ENCODE results near the gene NT5C2. TPM values are rescaled to one million over a fixed set of nuclear protein-coding genes. Genes with fewer than 3 reads are reported as not detected.

NT5C2 gene
- total and polyA plus RNA-seq, 2 donors (not counting 3 experiments of a cell fraction or from before 2014, with no cell fraction given): 47.2 to 69.9 TPM

DNA sequence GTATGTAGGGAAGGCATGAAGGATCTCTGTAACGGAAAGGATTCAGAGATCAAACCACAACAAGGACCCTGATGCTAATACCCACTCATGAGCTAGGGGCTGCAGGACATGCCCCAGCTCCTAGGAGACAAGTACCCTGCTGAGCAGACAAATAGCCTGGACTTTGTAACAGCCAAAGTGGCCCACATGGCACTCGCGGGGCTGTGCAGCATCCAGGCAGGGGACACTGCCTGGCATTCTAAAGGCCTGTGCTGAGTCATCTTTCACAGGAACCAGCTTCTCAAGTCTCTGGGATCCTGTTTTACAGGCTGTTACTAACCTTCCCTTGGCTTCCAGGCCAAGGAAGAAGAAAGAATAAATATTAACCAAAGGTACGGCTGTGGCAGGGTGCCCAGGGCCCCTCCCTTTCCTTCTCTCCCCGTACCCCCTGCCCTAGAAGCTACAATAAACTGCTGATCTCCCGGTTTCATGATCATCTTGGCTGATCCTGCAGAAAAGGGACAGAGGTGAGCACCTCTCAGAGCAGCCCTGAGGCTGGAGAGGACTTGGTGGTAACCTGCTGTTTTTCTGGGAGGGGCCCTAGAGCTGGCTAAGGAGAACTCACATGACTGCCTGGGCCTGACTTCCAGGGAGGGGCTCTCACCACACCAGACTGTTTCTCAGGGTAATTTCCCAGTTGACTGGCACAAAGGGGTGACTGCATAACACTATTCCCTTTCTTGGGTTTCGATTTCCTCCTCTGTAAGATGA is 48.4 kb upstream of the NT5C2 start:
- peak overlapping the region; percentile 30 for H3K9ac ChIP-seq (replicated peaks; ENCODE audit: extremely low read depth, insufficient read depth, low read length)

More for the DNA sequence above, 48.4 kb upstream of the NT5C2 start:
- DNase-seq (ENCODE audit: low read depth, low spot score): peak; percentile 52
- CTCF ChIA-PET: interaction anchor here (0.8 to 2.3 kb wide), 12 partner anchors 10 to 327 kb away, joined by 3 to 23 read pairs (median 4); partner anchors contain the start of genes CNNM2 and NT5C2
- dilution Hi-C loops (cut with MboI; ENCODE audit: extremely low pct_ligation_motif_present, low sequenced_read_pairs): no loop called here
- intact Hi-C loops (cut with micrococcal nuclease): loop anchor here (1.0 to 5.0 kb wide), 3 partner anchors 10 to 159 kb away; no protein-coding TSS in a partner anchor
- peak; percentile 75 for FAIRE-seq
- H3K9me3 ChIP-seq (replicated peaks; ENCODE audit: control insufficient read depth, insufficient read depth, low read length): no peaks in the 10 kb centered on the region
- BruUV-seq (replicated peaks): no TSS peak
- no peaks in the 10 kb centered on the region for H3K79me2 ChIP-seq (ENCODE audit: control insufficient read depth, insufficient read depth, low read length)
- no peak overlapping the region for H3K4me2 ChIP-seq (ENCODE audit: insufficient read depth, low read length)
- POLR2A ChIA-PET: interaction anchor here (2.4 kb wide), 1 partner anchor 10 kb away, joined by 18 read pairs; no protein-coding TSS in a partner anchor
- H3K4me1 ChIP-seq (ENCODE audit: control insufficient read depth, extremely low read depth, insufficient read depth, low read length): peaks cover 13% of the 10 kb centered on the region
- H3K36me3 ChIP-seq (ENCODE audit: control insufficient read depth in 2 of 2, extremely low read depth in 1 of 2, insufficient read depth in 2 of 2, low read length in 2 of 2): no peaks in the 10 kb centered on the region
- H3K27me3 ChIP-seq (ENCODE audit: control insufficient read depth in 2 of 2, insufficient read depth in 2 of 2, low read length in 2 of 2): no peaks in the 10 kb centered on the region
- H4K20me1 ChIP-seq (replicated peaks; ENCODE audit: control insufficient read depth, extremely low read depth, insufficient read depth, low read length): no peaks in the 10 kb centered on the region
- H3K9me1 ChIP-seq (replicated peaks; ENCODE audit: control insufficient read depth, extremely low read depth, insufficient read depth, low read length): no peaks in the 10 kb centered on the region
- no peak for TF ChIP-seq GATA2 (IDR thresholded peaks at IDR 0.05; ENCODE audit: insufficient read depth, insufficient read length, low read depth, low read length)
- TF ChIP-seq POLR2AphosphoS5 (IDR thresholded peaks at IDR 0.05; ENCODE audit: insufficient read depth, low read depth, low read length): no peak
- TF ChIP-seq MYC (IDR thresholded peaks at IDR 0.05; ENCODE audit: low read depth, low read length): no peak
- TF ChIP-seq JUN (IDR thresholded peaks at IDR 0.05; ENCODE audit: borderline replicate concordance, insufficient read depth, insufficient read length, low read depth): no peak
- no peak for TF ChIP-seq EZH2 (IDR thresholded peaks at IDR 0.05; ENCODE audit: borderline replicate concordance, low read depth, low read length, severe bottlenecking)
- TF ChIP-seq FOS (IDR thresholded peaks at IDR 0.05; ENCODE audit: borderline replicate concordance, insufficient read depth, low read length): peak; percentile 68
- peak; percentile 16 for TF ChIP-seq POLR2A (IDR thresholded peaks at IDR 0.05; ENCODE audit: low read depth, low read length)
- TF ChIP-seq, protein P1, sequence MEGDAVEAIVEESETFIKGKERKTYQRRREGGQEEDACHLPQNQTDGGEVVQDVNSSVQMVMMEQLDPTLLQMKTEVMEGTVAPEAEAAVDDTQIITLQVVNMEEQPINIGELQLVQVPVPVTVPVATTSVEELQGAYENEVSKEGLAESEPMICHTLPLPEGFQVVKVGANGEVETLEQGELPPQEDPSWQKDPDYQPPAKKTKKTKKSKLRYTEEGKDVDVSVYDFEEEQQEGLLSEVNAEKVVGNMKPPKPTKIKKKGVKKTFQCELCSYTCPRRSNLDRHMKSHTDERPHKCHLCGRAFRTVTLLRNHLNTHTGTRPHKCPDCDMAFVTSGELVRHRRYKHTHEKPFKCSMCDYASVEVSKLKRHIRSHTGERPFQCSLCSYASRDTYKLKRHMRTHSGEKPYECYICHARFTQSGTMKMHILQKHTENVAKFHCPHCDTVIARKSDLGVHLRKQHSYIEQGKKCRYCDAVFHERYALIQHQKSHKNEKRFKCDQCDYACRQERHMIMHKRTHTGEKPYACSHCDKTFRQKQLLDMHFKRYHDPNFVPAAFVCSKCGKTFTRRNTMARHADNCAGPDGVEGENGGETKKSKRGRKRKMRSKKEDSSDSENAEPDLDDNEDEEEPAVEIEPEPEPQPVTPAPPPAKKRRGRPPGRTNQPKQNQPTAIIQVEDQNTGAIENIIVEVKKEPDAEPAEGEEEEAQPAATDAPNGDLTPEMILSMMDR (IDR thresholded peaks at IDR 0.05; ENCODE audit: extremely low read depth in 1 of 2, insufficient read depth in 1 of 2, low read depth in 1 of 2, low read length in 2 of 2): no peak
- peak overlapping the region; percentile 82 for H2AFZ ChIP-seq (ENCODE audit: low read depth, low read length)
- H3K27ac ChIP-seq (ENCODE audit: insufficient read depth, low read depth, low read length): peak overlapping the region; percentile 21
- H3K4me3 ChIP-seq (replicated peaks in 1 of 3; ENCODE audit: insufficient read depth in 1 of 3, low read depth in 1 of 3, low read length in 3 of 3): no peak overlapping the region

All from endothelial cell of umbilical vein (primary cell).